HG03571 (cell line): ENCODE results near the gene HPS5.
A peak's percentile ranks its signal among the peaks of the same experiment; 100 is the strongest.
"Not testable (repeated sequence)": the region's sequence is repeated elsewhere in the genome, so short reads cannot be mapped to it uniquely, and the experiment has no call there.

Source experiments
- ATAC-seq: cut with Tn5 transposase; IDR thresholded peaks from one replicate; pipeline ENCODE4 v1.9.1; 2021; ENCODE audit not compliant: unreplicated experiment

Gene HPS5

DNA sequence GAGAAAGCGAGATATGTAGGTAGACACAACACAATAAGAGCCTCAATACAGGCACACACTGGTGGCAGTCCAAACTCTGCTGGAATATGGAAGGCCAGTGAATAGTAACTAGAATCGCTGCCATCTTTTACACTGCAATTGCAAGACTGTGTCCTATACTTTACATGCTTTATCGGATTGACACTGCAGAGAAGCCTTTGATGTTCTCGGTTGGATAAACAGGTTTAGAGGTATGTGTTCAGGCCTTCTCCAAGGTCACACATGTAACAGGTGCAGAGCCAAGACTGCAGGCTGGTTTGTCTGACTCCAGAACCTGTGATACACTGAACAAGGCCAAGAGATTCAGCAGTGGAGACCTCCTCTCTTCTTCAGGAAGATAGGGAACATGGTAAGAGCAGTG, 50.7 kb downstream of the HPS5 start:
- ATAC-seq: no peak

DNA sequence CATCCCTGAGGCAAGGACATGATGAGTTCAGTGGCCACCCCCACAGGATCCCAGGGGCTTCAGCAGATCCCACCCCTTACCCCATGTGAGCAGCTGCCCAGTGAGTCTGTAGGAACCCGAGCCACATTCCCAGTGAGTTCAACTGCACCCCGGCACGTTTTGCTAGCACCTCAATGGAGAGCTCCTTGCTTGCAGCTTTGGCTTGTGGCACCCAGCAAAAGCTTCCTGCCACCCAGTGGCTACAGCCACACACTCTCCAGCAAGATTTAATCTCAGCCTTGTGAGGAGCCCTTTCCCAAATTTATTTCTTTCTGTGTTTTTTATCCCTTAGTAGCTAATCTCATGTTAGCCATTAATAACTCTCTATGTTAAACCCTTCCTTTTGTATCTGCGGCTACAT, 51.8 kb downstream of the HPS5 start:
- no peak for ATAC-seq

DNA sequence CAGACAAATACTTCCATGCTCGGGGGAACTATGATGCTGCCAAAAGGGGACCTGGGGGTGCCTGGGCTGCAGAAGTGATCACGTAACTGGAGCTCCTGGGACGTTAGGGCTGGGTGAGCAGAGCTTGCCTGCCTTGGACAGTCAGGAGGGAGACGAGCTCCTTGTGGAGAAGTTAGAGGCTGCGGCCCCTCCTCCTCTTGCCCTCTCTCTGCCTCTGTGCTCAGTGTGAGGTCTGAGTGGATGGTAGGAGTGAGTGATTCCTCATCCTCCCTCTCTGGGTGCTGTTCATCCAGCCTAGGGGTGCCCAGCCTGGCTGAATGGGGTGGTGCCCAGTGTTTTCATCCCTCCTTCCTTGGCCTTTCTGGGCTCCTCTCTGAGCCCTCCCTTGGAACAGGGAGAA, 52.7 kb downstream of the HPS5 start:
- ATAC-seq: not testable (repeated sequence)

GRCh38 chr11:18267335-18268133, 54.4 kb downstream of the HPS5 start:
- peak; percentile 44 for ATAC-seq

GRCh38 chr11:18265949-18266348, 56.0 kb downstream of the HPS5 start, which contains the start of gene SAA1:
Gene SAA1 (plus strand): TSS chr11:18266264. CDS start chr11:18266888, 624 bp downstream.
- no peak for ATAC-seq

DNA sequence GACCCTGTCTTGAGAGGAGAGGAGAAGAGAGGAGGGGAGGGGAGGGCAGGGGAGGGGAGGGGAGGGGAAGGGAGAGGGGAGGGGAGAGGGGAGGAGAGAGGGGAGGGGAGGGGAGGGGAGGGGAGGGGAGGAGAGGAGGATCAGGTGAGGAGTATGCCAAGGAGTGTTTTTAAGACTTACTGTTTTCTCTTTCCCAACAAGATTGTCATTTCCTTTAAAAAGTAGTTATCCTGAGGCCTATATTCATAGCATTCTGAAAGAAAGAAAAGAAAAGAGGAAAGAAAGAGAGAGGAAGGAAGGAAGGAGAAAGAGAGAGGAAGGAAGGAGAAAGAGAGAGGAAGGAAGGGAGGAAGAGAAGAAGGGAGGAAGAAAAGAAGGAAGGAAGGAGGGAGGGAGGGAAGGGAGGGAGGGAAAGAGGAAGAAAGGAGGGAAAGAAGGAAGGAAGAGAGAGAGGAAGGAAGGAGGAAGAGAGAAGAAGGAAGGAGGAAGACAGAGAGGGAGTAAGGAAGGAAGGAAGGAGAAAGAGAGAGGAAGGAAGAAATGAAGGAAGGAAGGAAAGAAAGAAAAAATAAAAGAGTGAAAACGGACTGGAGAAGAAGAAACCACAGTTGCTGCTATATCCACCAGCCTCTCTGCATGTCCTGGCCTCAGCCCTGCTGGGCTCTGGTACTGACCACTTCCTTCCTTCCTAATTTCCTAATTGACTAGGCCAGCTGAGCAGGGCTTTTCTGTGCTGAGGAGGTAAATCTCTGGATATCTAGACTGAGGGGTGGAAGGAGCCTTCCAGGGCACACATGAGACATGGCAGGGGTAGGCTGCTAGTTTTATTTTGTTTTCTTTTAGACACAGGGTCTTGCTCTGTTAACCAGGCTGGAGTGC, 57.0 kb downstream of the HPS5 start:
- no peak for ATAC-seq

DNA sequence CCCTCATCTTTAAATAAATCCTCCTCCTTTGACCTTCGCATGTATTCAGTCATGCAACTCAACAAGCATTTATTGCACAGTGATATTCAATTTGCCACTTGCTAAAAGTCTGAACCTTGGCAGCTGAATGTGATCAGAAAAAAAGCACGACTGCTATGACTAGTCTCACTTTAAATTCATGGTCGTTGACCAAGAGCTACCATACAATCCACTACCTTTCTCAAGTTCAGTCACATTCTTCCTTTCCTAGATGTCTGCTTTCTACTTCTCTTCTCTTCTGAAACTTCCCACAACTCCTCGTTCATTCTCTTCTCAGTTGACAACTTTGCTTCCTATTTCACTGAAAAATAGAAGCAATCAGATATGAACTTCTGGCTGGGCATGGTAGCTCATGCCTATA, 57.9 kb downstream of the HPS5 start:
- no peak for ATAC-seq

- not testable (repeated sequence) for ATAC-seq
Measured at GRCh38 chr11:18262681-18263350, 59.1 kb downstream of the HPS5 start.

GRCh38 chr11:18261721-18262120, 60.2 kb downstream of the HPS5 start:
- ATAC-seq: no peak

DNA sequence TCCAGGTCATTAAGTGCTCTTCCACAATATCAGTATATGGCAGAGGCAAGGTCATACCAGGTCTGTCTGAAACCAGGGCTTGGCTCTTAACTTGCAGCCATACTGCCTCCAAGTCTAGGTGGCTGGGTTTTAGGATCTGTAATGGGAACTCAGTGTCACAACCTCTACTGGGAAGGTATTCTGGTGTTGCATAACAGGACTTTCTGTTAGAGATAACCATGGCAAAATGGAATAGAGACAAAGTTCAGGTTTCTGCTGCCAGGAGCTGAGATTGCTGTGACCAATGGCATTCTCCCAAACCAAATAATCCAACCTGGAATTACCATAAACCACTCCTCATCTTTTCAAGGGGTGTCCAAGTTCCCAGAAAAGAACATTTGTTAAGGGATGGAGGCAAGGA, 62.7 kb downstream of the HPS5 start:
- ATAC-seq: no peak

DNA sequence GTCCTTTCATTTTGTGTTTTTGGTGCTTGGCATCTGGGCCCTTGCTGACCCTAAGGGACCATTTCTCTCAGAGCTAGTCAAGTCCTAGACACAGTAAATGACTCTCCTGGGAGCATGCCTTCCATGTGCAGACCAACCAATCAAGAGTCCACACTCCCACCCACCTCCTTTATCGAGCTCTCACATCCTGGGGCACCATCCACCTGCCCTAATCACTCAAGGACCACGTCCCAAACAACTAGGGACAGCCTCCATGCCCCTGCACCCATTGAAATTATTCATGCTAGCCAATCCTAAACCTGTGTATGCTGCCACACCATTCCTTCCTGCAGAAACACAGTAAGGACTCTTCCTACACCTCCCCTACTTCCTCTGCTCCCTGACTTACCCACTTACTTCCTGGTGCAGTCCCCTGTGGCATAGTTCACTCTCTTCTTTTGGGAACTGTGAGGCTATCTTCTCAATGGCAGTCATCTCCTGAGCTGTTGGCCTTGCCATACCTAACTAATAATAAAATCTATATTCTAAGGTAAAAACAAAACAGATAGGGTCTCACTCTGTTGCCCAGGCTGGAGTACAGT, 67.1 kb downstream of the HPS5 start:
- ATAC-seq: no peak

- ATAC-seq: no peak
Measured at GRCh38 chr11:18253778-18254338, 68.1 kb downstream of the HPS5 start.

- ATAC-seq: no peak
Measured at GRCh38 chr11:18253233-18253632, 68.7 kb downstream of the HPS5 start.

GRCh38 chr11:18248561-18248960, 73.4 kb downstream of the HPS5 start, which contains the start of gene SAA2:
Gene SAA2 (minus strand): TSS chr11:18248668. CDS start chr11:18248011, 657 bp downstream.
- ATAC-seq: no peak

GRCh38 chr11:18247191-18247581, 74.8 kb downstream of the HPS5 start:
- not testable (repeated sequence) for ATAC-seq

GRCh38 chr11:18246379-18247190, 75.4 kb downstream of the HPS5 start:
- ATAC-seq: peak; percentile 76

DNA sequence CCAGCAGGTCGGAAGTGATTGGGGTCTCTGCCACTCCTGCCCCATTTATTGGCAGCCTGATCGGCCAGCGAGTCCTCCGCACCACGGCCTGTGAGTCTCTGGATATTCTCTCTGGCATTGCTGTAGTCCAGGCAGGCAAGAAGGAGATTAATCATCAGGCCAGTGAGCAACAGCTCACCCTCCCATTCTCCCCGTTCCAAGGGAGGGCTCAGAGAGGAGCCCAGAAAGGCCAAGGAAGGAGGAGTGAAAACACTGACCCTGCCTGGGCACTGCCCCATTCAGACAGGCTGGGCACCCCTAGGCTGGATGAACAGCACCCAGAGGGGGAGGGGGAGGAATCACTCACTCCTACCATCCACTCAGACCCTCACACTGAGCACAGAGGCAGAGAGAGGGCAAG, 76.5 kb downstream of the HPS5 start:
- no peak for ATAC-seq

- no peak for ATAC-seq
Measured at GRCh38 chr11:18243783-18244362, 78.1 kb downstream of the HPS5 start.

DNA sequence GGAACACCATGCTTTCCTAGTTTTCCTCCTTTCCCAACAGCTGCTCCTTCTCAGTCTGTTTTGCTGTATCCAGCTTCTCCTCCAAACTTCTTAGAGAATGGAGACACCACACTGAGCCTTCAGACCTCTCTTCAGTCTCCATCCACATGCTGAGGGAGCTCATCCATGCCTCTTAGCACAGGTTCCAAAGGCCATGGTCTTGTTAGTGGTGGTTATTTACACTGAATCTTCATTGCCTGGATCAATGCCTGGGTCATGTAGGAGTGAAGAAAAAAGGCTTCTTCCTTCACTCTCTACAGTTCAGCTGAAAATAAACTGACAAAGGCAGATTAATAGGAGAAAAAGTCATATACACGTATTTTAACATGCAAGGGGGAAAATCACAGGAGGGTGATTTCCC, 82.3 kb downstream of the HPS5 start:
- no peak for ATAC-seq
